GM18499 (cell line): ENCODE measurements around the gene SDK1.
"Not testable (repeated sequence)": the region's sequence is repeated elsewhere in the genome, so short reads cannot be mapped to it uniquely, and the experiment has no call there.

ENCODE experiments used
- ATAC-seq: cut with Tn5 transposase; IDR thresholded peaks from one replicate; pipeline ENCODE4 v1.9.1; 2021; ENCODE audit warnings: moderate number of reproducible peaks; ENCODE audit not compliant: insufficient read depth, unreplicated experiment

SDK1 gene

DNA sequence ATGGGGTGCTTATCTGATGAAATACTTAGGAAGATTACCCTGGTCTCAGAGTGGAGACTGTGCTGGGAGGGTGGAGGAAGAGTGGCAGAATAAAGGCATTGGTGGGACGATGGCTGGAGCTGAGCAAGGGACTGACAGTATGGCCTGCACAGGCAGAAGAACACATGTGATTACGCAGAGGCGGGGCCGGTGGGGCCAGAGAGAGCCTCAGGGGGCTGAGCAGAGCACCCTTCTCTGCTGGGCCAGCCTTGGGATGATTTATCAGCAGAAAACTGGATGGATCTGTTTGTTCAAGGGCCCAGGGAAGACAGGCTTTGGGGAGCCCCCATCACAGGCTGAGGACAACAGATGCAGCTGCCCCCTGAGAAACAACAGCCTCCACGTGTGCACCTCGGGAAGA, 272.1 kb downstream of the SDK1 start:
- ATAC-seq = no peak

DNA sequence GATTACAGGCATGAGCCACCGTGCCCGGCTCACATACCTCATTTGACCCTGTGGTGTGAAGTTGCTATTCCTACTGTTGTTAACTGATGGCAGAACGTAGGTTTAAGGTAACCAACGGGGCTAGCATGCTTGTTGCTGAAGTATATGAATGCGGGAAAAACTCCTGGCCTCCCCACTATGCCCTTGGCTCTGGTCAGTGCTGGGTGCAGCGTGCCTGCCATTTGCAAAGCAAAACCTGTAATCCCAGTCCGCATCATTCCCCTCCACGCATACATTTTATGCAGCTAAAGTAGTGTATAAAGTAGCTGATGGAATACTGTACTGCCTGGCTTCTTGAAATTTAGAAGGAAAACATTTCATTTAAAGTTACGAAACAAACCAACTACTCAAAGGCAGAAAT, 273.3 kb downstream of the SDK1 start:
- ATAC-seq = no peak

GRCh38 chr7:3575753-3576531, 274.9 kb downstream of the SDK1 start:
- no peak for ATAC-seq

DNA sequence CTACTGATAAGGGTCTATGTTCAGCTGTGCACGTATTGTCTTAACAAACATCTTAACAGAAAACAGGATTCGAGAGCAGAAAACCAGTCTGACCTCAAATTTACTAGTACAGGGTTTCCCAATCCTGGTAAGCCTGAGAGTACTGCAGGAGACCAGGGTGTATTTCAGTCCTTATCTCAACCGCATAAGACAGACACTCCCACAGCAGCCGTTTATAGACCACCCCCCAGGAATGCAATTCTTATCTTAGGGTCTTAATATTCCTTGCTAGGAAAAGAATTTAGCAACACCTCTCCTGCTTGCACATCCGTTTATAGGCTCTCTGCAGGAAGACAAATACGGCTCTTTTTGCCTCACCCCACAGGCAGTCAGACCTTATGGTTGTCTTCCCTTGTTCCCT, 277.3 kb downstream of the SDK1 start:
- ATAC-seq = no peak

GRCh38 chr7:3579638-3580219, 278.7 kb downstream of the SDK1 start:
- ATAC-seq = no peak

DNA sequence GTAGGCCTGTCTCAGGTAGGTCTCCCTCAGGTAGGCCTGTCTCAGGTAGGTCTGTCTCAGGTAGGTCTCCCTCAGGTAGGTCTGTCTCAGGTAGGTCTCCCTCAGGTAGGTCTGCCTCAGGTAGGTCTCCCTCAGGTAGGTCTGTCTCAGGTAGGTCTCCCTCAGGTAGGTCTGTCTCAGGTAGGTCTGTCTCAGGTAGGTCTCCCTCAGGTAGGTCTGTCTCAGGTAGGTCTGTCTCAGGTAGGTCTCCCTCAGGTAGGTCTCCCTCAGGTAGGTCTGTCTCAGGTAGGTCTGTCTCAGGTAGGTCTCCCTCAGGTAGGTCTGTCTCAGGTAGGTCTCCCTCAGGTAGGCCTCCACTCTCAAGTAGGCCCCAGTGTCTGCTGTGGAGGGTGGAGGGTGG, 281.1 kb downstream of the SDK1 start:
- not testable (repeated sequence) for ATAC-seq

GRCh38 chr7:3585826-3586225, 284.8 kb downstream of the SDK1 start:
- ATAC-seq = no peak

DNA sequence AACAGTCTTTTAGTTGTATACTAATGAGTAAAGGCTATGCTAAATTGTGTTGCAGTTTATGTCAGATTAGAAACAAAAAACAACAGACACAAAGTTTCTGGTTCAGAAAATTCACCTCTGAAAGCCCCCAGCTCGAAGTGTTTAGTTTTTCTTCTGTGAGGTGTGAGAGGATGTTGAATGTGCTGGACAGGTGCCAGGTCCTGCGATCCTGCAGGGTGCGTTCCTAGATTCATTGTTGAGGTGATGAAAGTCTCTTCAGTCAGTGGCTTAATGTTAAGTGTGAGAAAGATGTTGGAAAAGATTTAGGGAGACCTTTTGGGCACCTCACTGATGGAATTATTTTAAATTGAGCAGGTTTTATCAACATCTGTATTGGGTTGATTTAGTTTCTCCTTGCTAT, 287.3 kb downstream of the SDK1 start:
- ATAC-seq = no peak

DNA sequence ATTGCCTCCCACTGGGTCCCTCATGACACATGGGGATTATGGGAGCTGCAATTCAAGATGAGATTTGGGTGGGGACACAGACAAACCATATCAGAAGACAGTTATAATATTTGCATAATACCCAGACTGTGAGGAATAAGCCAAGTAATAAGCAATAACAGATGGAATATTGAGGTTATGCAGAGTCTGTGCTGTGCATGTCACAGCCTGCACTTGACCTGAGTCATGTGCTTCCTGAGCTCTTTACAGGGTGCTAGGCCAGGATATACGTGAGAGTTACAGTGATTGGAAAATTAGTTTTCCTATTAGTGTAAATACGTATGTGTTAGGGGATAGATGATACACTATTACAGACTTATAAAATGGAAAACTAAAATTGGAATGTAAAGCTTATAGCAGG, 288.7 kb downstream of the SDK1 start:
- no peak for ATAC-seq

DNA sequence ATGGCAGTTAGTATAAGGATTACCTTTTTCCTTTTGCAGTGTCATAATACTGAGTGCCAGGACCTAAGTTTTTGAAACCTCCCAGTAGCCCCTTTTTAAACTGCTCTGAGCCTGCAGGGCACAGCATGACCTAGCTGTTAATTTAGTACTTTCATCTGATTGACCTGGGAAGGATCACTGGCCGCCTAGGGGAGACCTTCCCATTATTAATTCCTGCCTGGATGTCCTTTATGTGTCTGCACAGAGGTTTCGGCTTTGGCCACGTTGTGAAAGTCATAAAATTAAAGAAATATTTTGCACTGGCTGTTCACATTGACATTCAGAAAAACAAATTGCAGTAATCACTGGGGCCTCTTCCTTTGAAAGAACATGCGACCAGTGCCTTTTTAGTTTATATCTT, 290.2 kb downstream of the SDK1 start:
- no peak for ATAC-seq

- ATAC-seq = no peak
Measured at GRCh38 chr7:3591944-3592343, 290.9 kb downstream of the SDK1 start.

DNA sequence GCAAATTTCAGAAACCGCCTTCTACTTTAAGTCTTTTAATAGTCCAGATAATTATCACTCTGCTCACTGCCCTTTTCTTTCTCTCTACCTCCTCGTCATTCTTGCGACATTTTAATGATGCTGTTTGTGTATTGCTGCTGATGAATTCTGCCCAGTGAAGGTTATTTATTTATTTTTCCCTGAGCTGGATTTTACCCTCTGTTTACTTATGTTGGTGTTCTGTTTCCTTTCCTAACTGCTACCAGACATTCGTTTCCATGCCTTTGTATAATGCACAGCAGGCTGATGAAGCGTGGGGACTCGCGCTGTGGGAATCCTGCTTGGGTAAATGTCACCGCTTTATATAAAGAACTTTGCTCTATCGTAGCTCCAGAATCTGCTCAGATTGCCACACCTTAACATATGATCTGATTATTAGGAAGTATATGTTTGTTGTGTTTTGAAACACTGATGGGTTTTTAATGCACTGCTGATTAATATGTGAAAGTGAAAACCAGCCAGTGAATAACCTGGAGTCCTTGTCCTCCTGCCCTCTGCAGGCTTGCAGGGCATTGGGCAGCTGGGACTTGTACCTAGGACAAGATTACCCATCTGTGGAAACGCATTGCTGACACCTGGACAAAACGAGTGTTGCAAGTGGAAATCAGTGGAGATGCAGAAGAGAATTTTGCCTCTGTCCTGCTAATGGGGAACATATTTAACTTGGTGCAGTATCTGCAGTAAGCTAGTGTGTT, 291.5 kb downstream of the SDK1 start:
- no peak for ATAC-seq

GRCh38 chr7:3594901-3595300, 293.8 kb downstream of the SDK1 start:
- no peak for ATAC-seq

GRCh38 chr7:3598854-3599253, 297.8 kb downstream of the SDK1 start:
- no peak for ATAC-seq

- ATAC-seq = no peak
Measured at GRCh38 chr7:3605222-3605621, 304.2 kb downstream of the SDK1 start.

DNA sequence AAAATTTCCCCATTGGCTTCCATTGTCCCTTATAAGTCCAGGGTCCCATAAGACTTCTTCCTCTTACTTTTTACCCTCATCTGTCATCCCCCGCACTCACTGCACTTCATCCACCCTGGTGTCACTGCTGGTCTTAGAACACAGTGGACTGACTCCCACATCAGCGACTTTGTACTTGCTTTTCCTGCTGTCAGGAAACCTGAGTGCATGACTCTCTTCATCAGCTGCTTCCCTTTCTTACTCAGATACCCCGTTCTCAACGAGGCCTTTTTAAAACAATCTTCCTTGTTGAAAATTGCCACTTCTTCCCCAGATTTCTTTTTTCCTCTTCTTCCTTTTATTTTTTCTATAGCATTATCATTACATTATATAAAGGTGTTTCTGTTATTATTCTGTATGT, 305.4 kb downstream of the SDK1 start:
- ATAC-seq = no peak

- ATAC-seq = no peak
Measured at GRCh38 chr7:3607847-3608246, 306.8 kb downstream of the SDK1 start.

GRCh38 chr7:3616306-3616705, 315.3 kb downstream of the SDK1 start:
- no peak for ATAC-seq

GRCh38 chr7:3630081-3630480, 329.0 kb downstream of the SDK1 start:
- ATAC-seq = no peak

- ATAC-seq = no peak
Measured at GRCh38 chr7:3634396-3634795, 333.3 kb downstream of the SDK1 start.

DNA sequence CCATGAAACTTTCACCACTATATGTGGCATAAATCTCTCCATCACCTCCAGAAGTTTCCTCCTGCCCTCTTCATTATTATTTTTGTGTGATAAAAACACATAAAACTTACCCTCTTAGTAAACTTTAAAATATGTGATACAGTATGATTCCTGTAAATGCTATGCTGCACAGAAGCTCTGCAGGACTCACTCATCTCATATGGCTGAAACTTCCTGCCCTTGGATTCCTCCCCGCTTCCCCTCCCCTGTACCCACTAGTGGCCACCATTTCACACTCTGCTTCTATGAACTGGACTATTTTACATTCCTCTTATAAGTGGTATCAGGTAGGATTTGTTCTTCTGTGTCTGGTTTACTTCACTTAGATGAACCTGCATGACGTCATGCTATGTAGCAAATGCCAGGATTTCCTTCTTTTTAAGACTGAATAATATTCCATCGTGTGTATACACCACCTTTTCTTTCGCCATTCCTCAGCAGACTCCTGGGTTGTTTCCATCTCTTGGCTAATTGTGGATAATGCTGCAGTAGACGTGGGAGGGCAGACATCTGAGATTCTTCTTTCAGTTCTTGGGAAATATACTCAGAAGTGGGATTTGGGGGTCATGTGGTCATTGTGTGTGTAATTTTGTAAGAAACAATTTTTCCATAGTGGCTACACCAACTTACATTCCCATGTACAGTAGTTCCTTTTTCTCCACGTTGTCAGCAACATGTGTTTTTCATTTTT, 335.2 kb downstream of the SDK1 start:
- no peak for ATAC-seq
